HepG2 (cell line): ENCODE measurements around the gene MRPL34. TPM values are rescaled to one million over a fixed set of nuclear protein-coding genes. Genes with fewer than 3 reads are reported as not detected.

Source experiments
- AGO2 ChIP-seq: fragments of 200-400 bp; formaldehyde crosslinking; optimal IDR thresholded peaks from 2 replicates; pipeline ENCODE3; 2017; ENCODE audit warnings: mild to moderate bottlenecking, low read depth, low read length, moderate library complexity
- ASH2L ChIP-seq: fragments of 300-600, 200-600 bp; sonication (generic); IDR thresholded peaks from 2 replicates; pipeline ENCODE4 v1.7.0; 2017; ENCODE audit warnings: low read depth, mild to moderate bottlenecking, moderate library complexity, mixed read lengths, low read length; ENCODE audit not compliant: insufficient read length
- HNRNPLL ChIP-seq: fragments of 200-400 bp; formaldehyde crosslinking; IDR thresholded peaks from 2 replicates; pipeline ENCODE4 v1.6.1; 2017; ENCODE audit warnings: mild to moderate bottlenecking, low read depth, low read length; ENCODE audit not compliant: poor library complexity, severe bottlenecking
- KDM6A ChIP-seq: IDR thresholded peaks from 2 replicates; pipeline ENCODE4 v1.6.1; 2016; ENCODE audit warnings: low read depth
- KLF12 ChIP-seq: sonication (generic); formaldehyde crosslinking; IDR thresholded peaks from 2 replicates; pipeline ENCODE4 v1.4.0; 2020; ENCODE audit warnings: missing genetic modification reagents, borderline replicate concordance
- MAFF ChIP-seq: IDR thresholded peaks from 2 replicates; pipeline ENCODE4 v1.6.1; 2011; ENCODE audit warnings: low read depth, low read length, improper control_type of control experiment
- NFIB ChIP-seq: sonication (generic); formaldehyde crosslinking; IDR thresholded peaks from 2 replicates; pipeline ENCODE4 v1.9.0; 2021; ENCODE audit warnings: missing genetic modification reagents, mild to moderate bottlenecking, borderline replicate concordance
- NFKB2 ChIP-seq: sonication (generic); formaldehyde crosslinking; IDR thresholded peaks from 2 replicates; pipeline ENCODE4 v1.4.0; 2020; ENCODE audit warnings: missing genetic modification reagents, borderline replicate concordance
- RBFOX2 ChIP-seq: fragments of 200-400 bp; formaldehyde crosslinking; IDR thresholded peaks from 2 replicates; pipeline ENCODE4 v1.6.1; 2017; ENCODE audit warnings: low read depth, mild to moderate bottlenecking, low read length
- SRSF9 ChIP-seq: fragments of 200-400 bp; formaldehyde crosslinking; IDR thresholded peaks from 2 replicates; pipeline ENCODE4 v1.6.1; 2018; ENCODE audit warnings: borderline replicate concordance, mild to moderate bottlenecking, low read depth, low read length; ENCODE audit not compliant: insufficient read depth, poor library complexity, severe bottlenecking
- TEAD2 ChIP-seq: sonication (generic); formaldehyde crosslinking; IDR thresholded peaks from 2 replicates; pipeline ENCODE4 v1.9.0; 2021; ENCODE audit warnings: missing genetic modification reagents
- TMF1 ChIP-seq: sonication (generic); formaldehyde crosslinking; IDR thresholded peaks from 2 replicates; pipeline ENCODE4 v1.8.1; 2022; ENCODE audit warnings: low read depth, missing genetic modification reagents
- TP53 ChIP-seq: sonication (generic); formaldehyde crosslinking; conservative IDR thresholded peaks from 2 replicates; pipeline ENCODE4 v1.4.0; 2020; ENCODE audit warnings: missing genetic modification reagents
- WIZ ChIP-seq: sonication (generic); formaldehyde crosslinking; IDR thresholded peaks from 2 replicates; pipeline ENCODE4 v1.5.1; 2020; ENCODE audit warnings: mild to moderate bottlenecking, missing genetic modification reagents
- ZBTB8A ChIP-seq: sonication (generic); formaldehyde crosslinking; IDR thresholded peaks from 2 replicates; pipeline ENCODE4 v1.4.0; 2020; ENCODE audit warnings: mild to moderate bottlenecking, low read depth, missing genetic modification reagents, borderline replicate concordance
- ZFY ChIP-seq: sonication (generic); formaldehyde crosslinking; IDR thresholded peaks from 2 replicates; pipeline ENCODE4 v1.4.0; 2020; ENCODE audit warnings: missing genetic modification reagents
- ZNF577 ChIP-seq: sonication (generic); formaldehyde crosslinking; IDR thresholded peaks from 2 replicates; pipeline ENCODE4 v1.4.0; 2020; ENCODE audit warnings: mild to moderate bottlenecking, low read depth, missing genetic modification reagents, borderline replicate concordance
- ZSCAN30 ChIP-seq: sonication (generic); formaldehyde crosslinking; IDR thresholded peaks from 2 replicates; pipeline ENCODE4 v1.5.0; 2020; ENCODE audit warnings: mild to moderate bottlenecking, missing genetic modification reagents
- polyA plus RNA-seq, 8 experiments: library from polyadenylated mRNA; depleted of rRNA in 3 of 8; stranded (reverse) in 7 of 8; unstranded in 1 of 8; fragments of >200 nt; fragmentation: Illumina TruSeq in 4 of 8; extraction: Trizol in 4 of 8; gene quantifications; 2 replicates each; pipeline versions ENCODE4 v1.2.1 to v1.2.3, GENCODE V29; 2011 to 2016; ENCODE audit warnings: low read depth in 4 of 8, missing spikeins in 1 of 8, mixed read lengths in 1 of 8; ENCODE audit not compliant: insufficient read depth in 1 of 8
- total RNA-seq, 5 experiments: library from RNA; depleted of rRNA; stranded (reverse); fragments of >200 nt; fragmentation: Illumina TruSeq; extraction: Trizol; gene quantifications; 2 replicates each; pipeline ENCODE4 v1.2.3, GENCODE V29; 2016; ENCODE audit warnings: low read depth in 1 of 5
- TF ChIP-seq, protein P1 (sequence below): sonication (generic); formaldehyde crosslinking; IDR thresholded peaks from 2 replicates; pipeline ENCODE4 v1.8.1; 2023; ENCODE audit warnings: mild to moderate bottlenecking, moderate library complexity, missing genetic modification reagents
- TF ChIP-seq, protein P2 (sequence below): sonication (generic); formaldehyde crosslinking; IDR thresholded peaks from 2 replicates; pipeline ENCODE4 v1.4.0; 2020; ENCODE audit warnings: missing genetic modification reagents
- TF ChIP-seq, protein P3 (sequence below): IDR thresholded peaks from 2 replicates; pipeline ENCODE4 v1.6.1; 2018; ENCODE audit warnings: missing genetic modification reagents
- TF ChIP-seq, protein P4 (sequence below): sonication (generic); formaldehyde crosslinking; IDR thresholded peaks from 2 replicates; pipeline ENCODE4 v1.4.0; 2020; ENCODE audit warnings: missing genetic modification reagents, borderline replicate concordance

The MRPL34 gene
- total and polyA plus RNA-seq, 2 of the 13 experiments (the other 11 are each of a cell fraction or from before 2014, with no cell fraction given) = 74.0 to 77.3 TPM

DNA sequence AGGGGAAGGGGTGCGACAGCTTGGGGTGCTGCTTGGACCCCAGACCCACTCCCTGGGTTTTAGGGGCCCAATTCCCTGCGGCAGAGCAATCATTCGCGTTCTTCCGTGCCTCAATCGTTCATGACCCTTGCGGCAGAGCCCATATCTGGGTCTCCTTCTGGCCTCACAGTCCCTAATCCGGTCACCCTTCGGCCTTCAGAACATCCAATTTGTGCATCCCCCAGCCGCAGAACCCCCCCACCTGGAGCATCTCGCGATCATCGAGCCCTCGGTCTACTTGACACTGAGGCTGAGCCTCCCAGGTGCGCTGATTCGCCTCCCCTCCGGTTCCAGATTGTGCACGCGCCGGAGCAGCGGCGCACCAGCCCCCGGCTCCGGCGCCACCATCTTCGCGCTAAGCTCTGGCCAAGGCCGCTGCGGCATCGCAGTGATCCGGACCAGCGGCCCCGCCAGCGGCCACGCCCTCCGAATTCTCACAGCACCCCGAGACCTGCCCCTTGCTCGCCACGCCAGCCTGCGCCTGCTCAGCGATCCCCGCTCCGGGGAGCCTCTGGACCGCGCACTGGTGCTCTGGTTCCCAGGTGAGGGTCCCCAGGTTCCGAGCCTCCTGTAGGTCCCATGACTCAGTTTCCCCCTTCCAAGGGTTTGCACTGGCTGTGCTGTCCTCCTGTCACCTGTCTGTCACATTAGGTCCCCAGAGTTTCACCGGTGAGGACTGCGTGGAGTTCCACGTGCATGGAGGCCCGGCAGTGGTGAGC is 32.2 kb downstream of the MRPL34 start (continued):
- TF ChIP-seq WIZ (CRISPR knock-in tag) = peak; percentile 22; the same call in 1 of the 2 replicates
- TF ChIP-seq SRSF9 = no peak
- TF ChIP-seq ASH2L = no peak
- TF ChIP-seq ZNF577 = no peak
- no peak for TF ChIP-seq TMF1 (CRISPR knock-in tag)
- TF ChIP-seq ZFY (CRISPR knock-in tag) = 0 out of 2 replicates have a peak, but pooled peaks have one; percentile 3
- TF ChIP-seq NFKB2 (CRISPR knock-in tag) = 0 out of 2 replicates have a peak, but pooled peaks have one; percentile 5
- TF ChIP-seq, protein P1, sequence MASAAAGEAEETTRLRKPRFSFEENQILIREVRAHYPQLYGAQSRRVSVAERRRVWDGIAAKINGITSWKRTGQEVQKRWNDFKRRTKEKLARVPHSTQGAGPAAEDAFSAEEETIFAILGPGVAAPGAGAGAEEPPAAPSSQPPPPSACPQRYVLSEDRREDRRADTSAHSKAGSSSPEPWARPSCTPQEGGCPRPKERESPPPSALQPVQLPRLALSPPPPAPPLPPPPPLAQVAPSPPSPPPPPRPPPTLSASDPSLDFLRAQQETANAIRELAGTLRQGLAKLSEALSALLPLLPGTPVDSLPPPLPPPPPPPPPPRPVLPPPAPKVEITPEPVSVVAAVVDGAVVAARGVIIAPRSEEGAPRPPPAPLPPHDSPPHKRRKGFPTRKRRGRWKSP (CRISPR knock-in tag) = no peak
- peak; percentile 74 for TF ChIP-seq RBFOX2
- peak; percentile 56; the same call in 1 of the 2 replicates for TF ChIP-seq TP53 (CRISPR knock-in tag)
- TF ChIP-seq KLF12 (CRISPR knock-in tag) = peak; percentile 76; the same call in 1 of the 2 replicates
- TF ChIP-seq, protein P2, sequence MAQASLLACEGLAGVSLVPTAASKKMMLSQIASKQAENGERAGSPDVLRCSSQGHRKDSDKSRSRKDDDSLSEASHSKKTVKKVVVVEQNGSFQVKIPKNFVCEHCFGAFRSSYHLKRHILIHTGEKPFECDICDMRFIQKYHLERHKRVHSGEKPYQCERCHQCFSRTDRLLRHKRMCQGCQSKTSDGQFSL (CRISPR knock-in tag) = peak; percentile 74; the same call in 1 of the 2 replicates
- TF ChIP-seq HNRNPLL = no peak
- peak; percentile 51; the same call in 1 of the 2 replicates for TF ChIP-seq NFIB
- TF ChIP-seq, protein P3, sequence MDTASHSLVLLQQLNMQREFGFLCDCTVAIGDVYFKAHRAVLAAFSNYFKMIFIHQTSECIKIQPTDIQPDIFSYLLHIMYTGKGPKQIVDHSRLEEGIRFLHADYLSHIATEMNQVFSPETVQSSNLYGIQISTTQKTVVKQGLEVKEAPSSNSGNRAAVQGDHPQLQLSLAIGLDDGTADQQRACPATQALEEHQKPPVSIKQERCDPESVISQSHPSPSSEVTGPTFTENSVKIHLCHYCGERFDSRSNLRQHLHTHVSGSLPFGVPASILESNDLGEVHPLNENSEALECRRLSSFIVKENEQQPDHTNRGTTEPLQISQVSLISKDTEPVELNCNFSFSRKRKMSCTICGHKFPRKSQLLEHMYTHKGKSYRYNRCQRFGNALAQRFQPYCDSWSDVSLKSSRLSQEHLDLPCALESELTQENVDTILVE = no peak
- peak; percentile 84 for TF ChIP-seq AGO2
- no peak for TF ChIP-seq MAFF
- TF ChIP-seq, protein P4, sequence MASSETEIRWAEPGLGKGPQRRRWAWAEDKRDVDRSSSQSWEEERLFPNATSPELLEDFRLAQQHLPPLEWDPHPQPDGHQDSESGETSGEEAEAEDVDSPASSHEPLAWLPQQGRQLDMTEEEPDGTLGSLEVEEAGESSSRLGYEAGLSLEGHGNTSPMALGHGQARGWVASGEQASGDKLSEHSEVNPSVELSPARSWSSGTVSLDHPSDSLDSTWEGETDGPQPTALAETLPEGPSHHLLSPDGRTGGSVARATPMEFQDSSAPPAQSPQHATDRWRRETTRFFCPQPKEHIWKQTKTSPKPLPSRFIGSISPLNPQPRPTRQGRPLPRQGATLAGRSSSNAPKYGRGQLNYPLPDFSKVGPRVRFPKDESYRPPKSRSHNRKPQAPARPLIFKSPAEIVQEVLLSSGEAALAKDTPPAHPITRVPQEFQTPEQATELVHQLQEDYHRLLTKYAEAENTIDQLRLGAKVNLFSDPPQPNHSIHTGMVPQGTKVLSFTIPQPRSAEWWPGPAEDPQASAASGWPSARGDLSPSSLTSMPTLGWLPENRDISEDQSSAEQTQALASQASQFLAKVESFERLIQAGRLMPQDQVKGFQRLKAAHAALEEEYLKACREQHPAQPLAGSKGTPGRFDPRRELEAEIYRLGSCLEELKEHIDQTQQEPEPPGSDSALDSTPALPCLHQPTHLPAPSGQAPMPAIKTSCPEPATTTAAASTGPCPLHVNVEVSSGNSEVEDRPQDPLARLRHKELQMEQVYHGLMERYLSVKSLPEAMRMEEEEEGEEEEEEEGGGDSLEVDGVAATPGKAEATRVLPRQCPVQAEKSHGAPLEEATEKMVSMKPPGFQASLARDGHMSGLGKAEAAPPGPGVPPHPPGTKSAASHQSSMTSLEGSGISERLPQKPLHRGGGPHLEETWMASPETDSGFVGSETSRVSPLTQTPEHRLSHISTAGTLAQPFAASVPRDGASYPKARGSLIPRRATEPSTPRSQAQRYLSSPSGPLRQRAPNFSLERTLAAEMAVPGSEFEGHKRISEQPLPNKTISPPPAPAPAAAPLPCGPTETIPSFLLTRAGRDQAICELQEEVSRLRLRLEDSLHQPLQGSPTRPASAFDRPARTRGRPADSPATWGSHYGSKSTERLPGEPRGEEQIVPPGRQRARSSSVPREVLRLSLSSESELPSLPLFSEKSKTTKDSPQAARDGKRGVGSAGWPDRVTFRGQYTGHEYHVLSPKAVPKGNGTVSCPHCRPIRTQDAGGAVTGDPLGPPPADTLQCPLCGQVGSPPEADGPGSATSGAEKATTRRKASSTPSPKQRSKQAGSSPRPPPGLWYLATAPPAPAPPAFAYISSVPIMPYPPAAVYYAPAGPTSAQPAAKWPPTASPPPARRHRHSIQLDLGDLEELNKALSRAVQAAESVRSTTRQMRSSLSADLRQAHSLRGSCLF = 0 out of 2 replicates have a peak, but pooled peaks have one; percentile 31
- no peak for TF ChIP-seq KDM6A (CRISPR knock-in tag)
- no peak for TF ChIP-seq ZSCAN30 (CRISPR knock-in tag)
- no peak for TF ChIP-seq ZBTB8A
- TF ChIP-seq TEAD2 (CRISPR knock-in tag) = 0 out of 2 replicates have a peak, but pooled peaks have one; percentile 49
